ENCODE measurements around the gene GFER. TPM values are rescaled to one million over a fixed set of nuclear protein-coding genes. Genes with fewer than 3 reads are reported as not detected.

GFER gene
- total and polyA plus RNA-seq, 10 of the 15 experiments (the other 5 are each of a cell fraction or from before 2014, with no cell fraction given): 2.4 to 57.7 (median 31.3) TPM

DNA sequence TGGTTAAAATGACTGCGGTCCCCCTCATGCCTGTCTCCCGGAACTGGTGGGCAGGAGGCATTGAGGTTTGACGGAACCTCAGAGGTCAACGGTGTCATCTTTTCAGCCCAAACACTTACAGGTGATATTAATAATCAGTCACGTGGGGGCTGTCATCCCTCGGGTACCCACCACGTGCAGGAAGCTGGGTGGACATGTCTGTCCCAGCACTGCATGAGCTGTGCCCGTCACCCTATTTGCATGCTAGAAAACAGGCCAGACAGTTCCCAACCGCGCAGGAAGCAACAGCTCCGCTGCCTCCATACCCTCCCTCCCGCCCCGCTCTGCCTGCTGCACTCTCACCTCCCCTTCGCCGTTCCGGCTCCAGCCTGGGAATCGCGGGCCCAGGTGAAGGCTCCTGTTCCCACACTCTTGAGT lies 7.2 kb downstream of the GFER start (continued):
- TF ChIP-seq SREBF1 (IDR thresholded peaks at IDR 0.05; ENCODE audit: low read length) (no peak), CBX3 (IDR thresholded peaks at IDR 0.05; ENCODE audit: borderline replicate concordance, low read depth) (no peak), ZZZ3 (IDR thresholded peaks at IDR 0.05; ENCODE audit: control insufficient read depth, insufficient read length, low read depth) (no peak), POLR2A (IDR thresholded peaks at IDR 0.05; ENCODE audit: low read depth, low read length) (no peak; the same call in 1 of the 2 replicates), ZNF384 (IDR thresholded peaks at IDR 0.05; ENCODE audit: borderline replicate concordance, low read depth, low read length) (no peak), NFYB (IDR thresholded peaks at IDR 0.05; ENCODE audit: insufficient read depth, low read depth, low read length) (no peak), IRF4 (IDR thresholded peaks at IDR 0.05; ENCODE audit: low read depth, low read length) (0 out of 2 replicates have a peak, but pooled peaks have one; percentile 5), NR2C1 (IDR thresholded peaks at IDR 0.05) (no peak), ZNF207 (IDR thresholded peaks at IDR 0.05; ENCODE audit: borderline replicate concordance) (no peak), BHLHE40 (IDR thresholded peaks at IDR 0.05; ENCODE audit: borderline replicate concordance in 1 of 2, low read depth in 2 of 2, low read length in 1 of 2) (peak; percentile 96 to 97), RELA (IDR thresholded peaks at IDR 0.05; ENCODE audit: borderline replicate concordance, partially characterized antibody) (peak; percentile 13), TARDBP (IDR thresholded peaks at IDR 0.05; ENCODE audit: borderline replicate concordance) (no peak), NFXL1 (IDR thresholded peaks at IDR 0.05; ENCODE audit: borderline replicate concordance) (no peak), LARP7 (IDR thresholded peaks at IDR 0.05) (no peak), SMAD1 (IDR thresholded peaks at IDR 0.05; ENCODE audit: low read depth, partially characterized antibody) (no peak), EP300 (IDR thresholded peaks at IDR 0.05; ENCODE audit: borderline replicate concordance in 1 of 2, control insufficient read depth in 1 of 2, low read depth in 2 of 2, low read length in 2 of 2) (peak in 1 of 2 experiments; percentile 45; a peak in 1 of 4 replicates)
- TF ChIP-seq, protein P1, sequence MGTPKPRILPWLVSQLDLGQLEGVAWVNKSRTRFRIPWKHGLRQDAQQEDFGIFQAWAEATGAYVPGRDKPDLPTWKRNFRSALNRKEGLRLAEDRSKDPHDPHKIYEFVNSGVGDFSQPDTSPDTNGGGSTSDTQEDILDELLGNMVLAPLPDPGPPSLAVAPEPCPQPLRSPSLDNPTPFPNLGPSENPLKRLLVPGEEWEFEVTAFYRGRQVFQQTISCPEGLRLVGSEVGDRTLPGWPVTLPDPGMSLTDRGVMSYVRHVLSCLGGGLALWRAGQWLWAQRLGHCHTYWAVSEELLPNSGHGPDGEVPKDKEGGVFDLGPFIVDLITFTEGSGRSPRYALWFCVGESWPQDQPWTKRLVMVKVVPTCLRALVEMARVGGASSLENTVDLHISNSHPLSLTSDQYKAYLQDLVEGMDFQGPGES (IDR thresholded peaks at IDR 0.05): no peak
- TF ChIP-seq, protein P2, sequence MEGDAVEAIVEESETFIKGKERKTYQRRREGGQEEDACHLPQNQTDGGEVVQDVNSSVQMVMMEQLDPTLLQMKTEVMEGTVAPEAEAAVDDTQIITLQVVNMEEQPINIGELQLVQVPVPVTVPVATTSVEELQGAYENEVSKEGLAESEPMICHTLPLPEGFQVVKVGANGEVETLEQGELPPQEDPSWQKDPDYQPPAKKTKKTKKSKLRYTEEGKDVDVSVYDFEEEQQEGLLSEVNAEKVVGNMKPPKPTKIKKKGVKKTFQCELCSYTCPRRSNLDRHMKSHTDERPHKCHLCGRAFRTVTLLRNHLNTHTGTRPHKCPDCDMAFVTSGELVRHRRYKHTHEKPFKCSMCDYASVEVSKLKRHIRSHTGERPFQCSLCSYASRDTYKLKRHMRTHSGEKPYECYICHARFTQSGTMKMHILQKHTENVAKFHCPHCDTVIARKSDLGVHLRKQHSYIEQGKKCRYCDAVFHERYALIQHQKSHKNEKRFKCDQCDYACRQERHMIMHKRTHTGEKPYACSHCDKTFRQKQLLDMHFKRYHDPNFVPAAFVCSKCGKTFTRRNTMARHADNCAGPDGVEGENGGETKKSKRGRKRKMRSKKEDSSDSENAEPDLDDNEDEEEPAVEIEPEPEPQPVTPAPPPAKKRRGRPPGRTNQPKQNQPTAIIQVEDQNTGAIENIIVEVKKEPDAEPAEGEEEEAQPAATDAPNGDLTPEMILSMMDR (IDR thresholded peaks at IDR 0.05 in 2 of 3, conservative IDR thresholded peaks at IDR 0.05 in 1 of 3; ENCODE audit: control insufficient read depth in 2 of 3, extremely low read depth in 1 of 3, insufficient read depth in 1 of 3, low read depth in 3 of 3, low read length in 3 of 3): no peak
- TF ChIP-seq, protein P3, sequence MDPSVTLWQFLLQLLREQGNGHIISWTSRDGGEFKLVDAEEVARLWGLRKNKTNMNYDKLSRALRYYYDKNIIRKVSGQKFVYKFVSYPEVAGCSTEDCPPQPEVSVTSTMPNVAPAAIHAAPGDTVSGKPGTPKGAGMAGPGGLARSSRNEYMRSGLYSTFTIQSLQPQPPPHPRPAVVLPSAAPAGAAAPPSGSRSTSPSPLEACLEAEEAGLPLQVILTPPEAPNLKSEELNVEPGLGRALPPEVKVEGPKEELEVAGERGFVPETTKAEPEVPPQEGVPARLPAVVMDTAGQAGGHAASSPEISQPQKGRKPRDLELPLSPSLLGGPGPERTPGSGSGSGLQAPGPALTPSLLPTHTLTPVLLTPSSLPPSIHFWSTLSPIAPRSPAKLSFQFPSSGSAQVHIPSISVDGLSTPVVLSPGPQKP (IDR thresholded peaks at IDR 0.05; ENCODE audit: low read depth, low read length): no peak
- TF ChIP-seq, protein P4, sequence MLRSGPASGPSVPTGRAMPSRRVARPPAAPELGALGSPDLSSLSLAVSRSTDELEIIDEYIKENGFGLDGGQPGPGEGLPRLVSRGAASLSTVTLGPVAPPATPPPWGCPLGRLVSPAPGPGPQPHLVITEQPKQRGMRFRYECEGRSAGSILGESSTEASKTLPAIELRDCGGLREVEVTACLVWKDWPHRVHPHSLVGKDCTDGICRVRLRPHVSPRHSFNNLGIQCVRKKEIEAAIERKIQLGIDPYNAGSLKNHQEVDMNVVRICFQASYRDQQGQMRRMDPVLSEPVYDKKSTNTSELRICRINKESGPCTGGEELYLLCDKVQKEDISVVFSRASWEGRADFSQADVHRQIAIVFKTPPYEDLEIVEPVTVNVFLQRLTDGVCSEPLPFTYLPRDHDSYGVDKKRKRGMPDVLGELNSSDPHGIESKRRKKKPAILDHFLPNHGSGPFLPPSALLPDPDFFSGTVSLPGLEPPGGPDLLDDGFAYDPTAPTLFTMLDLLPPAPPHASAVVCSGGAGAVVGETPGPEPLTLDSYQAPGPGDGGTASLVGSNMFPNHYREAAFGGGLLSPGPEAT (IDR thresholded peaks at IDR 0.05; ENCODE audit: low read depth): 0 out of 2 replicates have a peak, but pooled peaks have one; percentile 0
- TF ChIP-seq, protein P5, sequence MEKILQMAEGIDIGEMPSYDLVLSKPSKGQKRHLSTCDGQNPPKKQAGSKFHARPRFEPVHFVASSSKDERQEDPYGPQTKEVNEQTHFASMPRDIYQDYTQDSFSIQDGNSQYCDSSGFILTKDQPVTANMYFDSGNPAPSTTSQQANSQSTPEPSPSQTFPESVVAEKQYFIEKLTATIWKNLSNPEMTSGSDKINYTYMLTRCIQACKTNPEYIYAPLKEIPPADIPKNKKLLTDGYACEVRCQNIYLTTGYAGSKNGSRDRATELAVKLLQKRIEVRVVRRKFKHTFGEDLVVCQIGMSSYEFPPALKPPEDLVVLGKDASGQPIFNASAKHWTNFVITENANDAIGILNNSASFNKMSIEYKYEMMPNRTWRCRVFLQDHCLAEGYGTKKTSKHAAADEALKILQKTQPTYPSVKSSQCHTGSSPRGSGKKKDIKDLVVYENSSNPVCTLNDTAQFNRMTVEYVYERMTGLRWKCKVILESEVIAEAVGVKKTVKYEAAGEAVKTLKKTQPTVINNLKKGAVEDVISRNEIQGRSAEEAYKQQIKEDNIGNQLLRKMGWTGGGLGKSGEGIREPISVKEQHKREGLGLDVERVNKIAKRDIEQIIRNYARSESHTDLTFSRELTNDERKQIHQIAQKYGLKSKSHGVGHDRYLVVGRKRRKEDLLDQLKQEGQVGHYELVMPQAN (conservative IDR thresholded peaks at IDR 0.05): no peak
- TF ChIP-seq, protein P6, sequence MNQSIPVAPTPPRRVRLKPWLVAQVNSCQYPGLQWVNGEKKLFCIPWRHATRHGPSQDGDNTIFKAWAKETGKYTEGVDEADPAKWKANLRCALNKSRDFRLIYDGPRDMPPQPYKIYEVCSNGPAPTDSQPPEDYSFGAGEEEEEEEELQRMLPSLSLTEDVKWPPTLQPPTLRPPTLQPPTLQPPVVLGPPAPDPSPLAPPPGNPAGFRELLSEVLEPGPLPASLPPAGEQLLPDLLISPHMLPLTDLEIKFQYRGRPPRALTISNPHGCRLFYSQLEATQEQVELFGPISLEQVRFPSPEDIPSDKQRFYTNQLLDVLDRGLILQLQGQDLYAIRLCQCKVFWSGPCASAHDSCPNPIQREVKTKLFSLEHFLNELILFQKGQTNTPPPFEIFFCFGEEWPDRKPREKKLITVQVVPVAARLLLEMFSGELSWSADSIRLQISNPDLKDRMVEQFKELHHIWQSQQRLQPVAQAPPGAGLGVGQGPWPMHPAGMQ (IDR thresholded peaks at IDR 0.05; ENCODE audit: borderline replicate concordance): no peak
